Measurements from ENCODE around the gene CCL19. TPM values are rescaled to one million over a fixed set of nuclear protein-coding genes. Genes with fewer than 3 reads are reported as not detected.
"Not testable (repeated sequence)": the region's sequence is repeated elsewhere in the genome, so short reads cannot be mapped to it uniquely, and the experiment has no call there.

Gene CCL19
- polyA plus RNA-seq (ENCODE audit: insufficient read depth in 1 of 5, insufficient read length in 5 of 5, low replicate concordance in 1 of 5) = under 1 TPM in 3 of 5 donors, not detected in 2; 0.51 to 0.74 (median 0.67) TPM
- long read RNA-seq, donor 1 = 0 reads
- long read RNA-seq, donor 2 = 0 reads
- long read RNA-seq, donor 3, partial matches to known transcripts = 0 of 2 reads
- long read RNA-seq, donor 3, other reads (novel, unspliced or antisense) = 0 of 2 reads
- long read RNA-seq, donor 4 = 0 reads
- long read RNA-seq, donor 5 = 0 reads
- long read RNA-seq, donor 6 = 0 reads
- long read RNA-seq, donor 7, partial matches to known transcripts = 0 of 1 reads
- long read RNA-seq, donor 7, other reads (novel, unspliced or antisense) = 0 of 1 reads
- long read RNA-seq, donor 8 = 0 reads

- no peak for DNase-seq
Measured at GRCh38 chr9:34690983-34691935, at the start of gene CCL19. Gene CCL19 (minus strand): TSS chr9:34691276. CDS start chr9:34691139, 137 bp downstream.

GRCh38 chr9:34740176-34740575 is 49.1 kb upstream of the CCL19 start:
- not testable (repeated sequence) for DNase-seq

DNA sequence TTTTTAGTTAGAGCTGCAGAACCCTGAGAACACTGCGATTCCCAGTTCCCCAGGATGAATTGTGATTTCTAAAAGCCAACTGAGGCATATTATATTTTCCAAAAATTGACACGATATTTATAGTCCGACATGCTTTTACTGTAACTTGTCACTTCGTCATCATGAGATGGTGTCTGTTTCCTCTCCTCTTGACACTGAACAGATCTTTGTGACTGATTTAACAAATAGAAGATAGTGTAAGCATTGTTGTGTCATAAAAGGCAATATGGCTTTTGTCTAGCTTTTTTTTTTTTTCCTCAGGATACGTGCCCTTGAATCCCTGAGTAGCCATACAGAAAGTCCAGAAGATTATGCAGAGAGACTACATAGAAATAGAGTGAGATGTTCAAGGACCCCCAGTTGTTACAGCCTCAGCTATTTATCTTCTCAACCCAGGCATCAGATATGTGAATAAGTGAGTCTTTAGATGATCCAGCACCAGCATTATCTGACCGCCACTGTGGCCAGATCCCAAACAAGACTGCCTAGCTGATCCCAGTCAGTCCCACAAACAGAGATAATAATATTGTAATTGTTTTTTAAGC is 46.7 kb upstream of the CCL19 start:
- no peak for DNase-seq

- DNase-seq = no peak
Measured at GRCh38 chr9:34734720-34735119, 43.6 kb upstream of the CCL19 start.

- no peak for DNase-seq
Measured at GRCh38 chr9:34732886-34733285, 41.8 kb upstream of the CCL19 start.

- DNase-seq = no peak
Measured at GRCh38 chr9:34732478-34732877, 41.4 kb upstream of the CCL19 start.

- DNase-seq = no peak
Measured at GRCh38 chr9:34723141-34723540, 32.1 kb upstream of the CCL19 start.

- not testable (repeated sequence) for DNase-seq
Measured at GRCh38 chr9:34719769-34720025, 28.6 kb upstream of the CCL19 start.

DNA sequence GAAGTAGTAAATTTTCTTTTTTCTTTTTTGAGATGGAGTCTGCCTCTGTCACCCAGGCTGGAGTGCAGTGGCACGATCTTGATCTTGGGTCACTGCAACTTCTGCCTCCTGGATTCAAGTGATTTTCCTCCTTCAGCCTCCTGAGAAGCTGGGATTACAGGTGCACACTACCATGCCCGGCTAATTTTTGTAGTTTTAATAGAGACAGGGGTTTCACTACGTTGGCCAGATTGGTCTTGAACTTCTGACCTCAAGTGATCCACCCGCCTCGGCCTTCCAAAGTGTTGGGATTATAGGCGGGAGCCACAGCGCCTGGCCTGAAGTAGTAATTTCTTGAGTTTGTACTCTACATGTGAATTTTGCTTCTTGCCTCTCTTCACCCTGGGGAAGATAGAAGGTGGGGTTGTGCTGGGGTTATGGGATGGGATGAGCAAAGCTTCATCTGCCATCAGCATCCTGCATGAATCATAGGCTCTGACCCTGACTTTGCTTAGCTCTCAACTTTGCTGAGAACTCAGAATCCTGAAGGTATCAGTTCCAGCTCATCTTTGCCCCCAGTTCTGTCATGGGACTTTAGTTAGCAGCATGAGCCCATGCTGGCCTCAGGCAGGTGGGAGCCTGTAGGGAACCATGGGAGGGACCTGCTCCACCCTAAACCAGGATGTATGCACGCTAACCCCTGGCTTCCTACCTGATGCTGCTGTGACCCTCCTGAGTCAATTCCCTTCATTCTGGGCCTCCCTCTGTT is 28.1 kb upstream of the CCL19 start:
- no peak for DNase-seq

GRCh38 chr9:34717996-34718614 is 27.0 kb upstream of the CCL19 start:
- no peak for DNase-seq

DNA sequence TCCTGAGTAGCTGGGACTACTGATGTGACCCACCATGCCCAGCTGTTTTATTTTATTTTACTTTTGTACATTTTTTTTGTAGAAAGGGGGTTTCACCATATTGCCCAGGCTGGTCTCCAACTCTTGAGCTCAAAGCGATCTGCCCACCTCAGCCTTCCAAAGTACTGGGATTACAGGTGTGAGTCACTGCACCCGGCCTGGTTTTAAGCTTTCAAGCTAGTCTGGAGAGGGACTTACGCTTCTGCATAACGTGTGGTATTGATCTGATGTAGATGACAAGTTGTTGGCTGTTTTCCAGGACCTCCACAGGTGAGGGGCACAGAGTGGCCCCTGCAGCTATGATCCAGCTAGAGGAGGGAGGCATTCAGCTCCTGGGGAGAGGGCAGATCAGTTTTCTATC is 25.6 kb upstream of the CCL19 start:
- no peak for DNase-seq

GRCh38 chr9:34715639-34716215 is 24.7 kb upstream of the CCL19 start:
- no peak for DNase-seq

- DNase-seq = no peak
Measured at GRCh38 chr9:34714007-34714406, 22.9 kb upstream of the CCL19 start.

GRCh38 chr9:34712140-34712539 is 21.1 kb upstream of the CCL19 start:
- DNase-seq = no peak

- DNase-seq = peak; percentile 74 to 76
Measured at GRCh38 chr9:34710023-34710422, 18.9 kb upstream of the CCL19 start, which contains the start of gene CCL21. Gene CCL21 (minus strand): TSS chr9:34710136. CDS start chr9:34710066, 70 bp downstream.

DNA sequence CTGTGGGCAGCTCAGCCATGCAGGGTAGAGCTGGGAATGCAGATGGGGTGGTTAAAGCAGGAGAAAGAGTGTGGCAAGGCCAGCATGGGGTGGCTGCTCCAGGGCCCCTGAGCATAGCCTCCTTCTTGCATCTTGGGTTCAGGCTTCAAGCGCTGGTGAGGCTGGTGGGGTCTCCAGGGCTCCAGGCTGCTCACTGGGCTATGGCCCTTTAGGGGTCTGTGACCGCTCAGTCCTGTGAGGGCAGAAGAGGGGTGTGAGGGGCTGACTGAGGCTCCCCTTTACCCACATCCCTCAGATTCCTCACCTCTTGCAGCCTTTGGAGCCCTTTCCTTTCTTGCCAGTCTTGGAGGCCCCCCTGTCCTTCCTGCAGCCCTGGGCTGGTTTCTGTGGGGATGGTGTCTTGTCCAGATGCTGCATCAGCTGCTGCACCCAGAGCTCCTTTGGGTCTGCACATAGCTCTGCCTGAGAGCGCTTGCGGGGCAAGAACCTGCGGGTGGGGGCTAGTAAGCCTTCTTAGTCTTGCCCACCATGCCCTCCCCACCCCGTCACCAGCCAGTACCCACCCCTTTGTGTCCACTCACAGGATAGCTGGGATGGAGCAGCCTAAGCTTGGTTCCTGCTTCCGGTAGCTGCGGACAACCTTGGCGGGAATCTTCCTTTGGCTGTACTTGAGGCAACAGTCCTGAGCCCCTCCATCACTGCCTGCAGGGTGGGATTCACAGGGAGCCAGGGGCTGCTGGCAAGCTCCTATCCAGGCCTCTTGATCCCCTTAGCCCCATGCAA is 18.3 kb upstream of the CCL19 start:
- DNase-seq = no peak

GRCh38 chr9:34707130-34707529 is 16.1 kb upstream of the CCL19 start:
- no peak for DNase-seq

DNA sequence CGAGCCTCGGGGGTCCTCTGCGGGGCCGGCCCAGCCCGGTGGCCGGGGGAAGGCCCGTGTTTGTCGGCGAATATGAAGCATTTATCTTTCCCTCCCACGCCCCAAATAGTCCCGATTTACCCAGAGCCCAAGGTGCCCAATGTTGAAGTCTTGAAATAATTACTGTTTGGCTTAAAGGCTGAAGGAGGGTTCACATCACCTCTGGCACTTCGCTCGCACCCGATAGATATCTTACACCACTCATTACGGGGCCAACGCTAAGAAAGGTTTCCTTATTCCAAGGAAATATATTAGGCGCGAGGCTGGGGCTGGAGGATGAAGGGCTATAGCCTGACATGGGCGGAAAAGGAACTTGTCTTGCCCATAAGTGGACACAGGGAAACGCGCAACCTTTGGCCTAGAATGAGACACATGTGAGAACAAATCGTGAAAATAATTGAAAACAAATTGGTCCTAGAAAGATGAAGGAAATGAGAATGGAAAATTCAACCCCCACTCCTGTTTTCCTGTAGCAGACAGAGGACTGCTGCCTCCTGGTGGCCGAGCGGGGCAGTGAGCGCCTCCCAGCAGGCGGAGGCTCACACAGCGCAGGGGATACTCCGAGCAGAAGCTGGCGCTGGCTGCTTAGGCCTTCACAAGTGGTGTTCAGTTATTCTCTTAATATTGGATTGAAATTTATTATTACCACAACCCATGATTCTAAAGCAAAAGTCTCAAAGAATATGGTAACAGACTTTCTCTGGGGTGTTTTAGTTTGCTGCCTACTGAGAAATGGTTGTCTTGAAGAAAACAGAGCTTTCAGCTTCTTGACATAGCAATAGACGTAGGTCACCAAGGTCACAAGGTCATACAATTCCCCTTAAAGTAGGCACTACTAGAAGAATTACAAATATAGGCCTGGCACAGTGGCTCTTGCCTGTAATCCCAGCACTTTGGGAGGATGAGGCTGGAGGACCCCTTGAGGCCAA is 11.0 kb upstream of the CCL19 start:
- DNase-seq = peak; percentile 72 to 84
